OCI-LY3 (cell line): ENCODE results near the gene ARSI.

Experiments
- H2AFZ ChIP-seq: fragments of 200-600, 300-600 bp; shearing (Covaris generic); 2 replicates; pipeline ENCODE4 v1.6.0; 2014; ENCODE audit warnings: antibody characterized with exemption, low read depth, low read length
- H3K27ac ChIP-seq: fragments of 200-600, 300-600 bp; sonication (generic); 2 replicates; pipeline ENCODE4 v1.5.1; 2014; ENCODE audit warnings: mild to moderate bottlenecking, low read length, moderate library complexity, mixed read lengths
- H3K27me3 ChIP-seq: fragments of 200-600, 300-600 bp; sonication (generic); 2 replicates; pipeline ENCODE4 v1.6.1; 2014; ENCODE audit warnings: low read depth, low read length, mixed read lengths
- H3K36me3 ChIP-seq: fragments of 200-600, 300-600 bp; sonication (generic); replicated peaks from 2 replicates; pipeline ENCODE3; 2014; ENCODE audit warnings: low read depth, low read length, mixed read lengths
- H3K4me1 ChIP-seq: fragments of 300-600, 200-600 bp; sonication (generic); 2 replicates; pipeline ENCODE4 v1.6.1; 2014; ENCODE audit warnings: low read length, mixed read lengths
- H3K4me2 ChIP-seq: fragments of 200-600, 300-600 bp; sonication (generic); 2 replicates; pipeline ENCODE4 v1.6.1; 2014; ENCODE audit warnings: low read length, mixed read lengths
- H3K4me3 ChIP-seq: fragments of 300-600, 200-600 bp; sonication (generic); 2 replicates; pipeline ENCODE4 v1.5.1; 2014; ENCODE audit warnings: antibody characterized with exemption, mild to moderate bottlenecking, low read length, moderate library complexity
- H3K79me2 ChIP-seq: fragments of 300-600, 200-600 bp; shearing (Covaris generic); 2 replicates; pipeline ENCODE4 v1.6.1; 2014; ENCODE audit warnings: mild to moderate bottlenecking, low read length, mixed read lengths
- H3K9ac ChIP-seq: fragments of 300-600, 200-600 bp; shearing (Covaris generic); 2 replicates; pipeline ENCODE4 v1.6.0; 2014; ENCODE audit warnings: mild to moderate bottlenecking, low read length, moderate library complexity
- H3K9me3 ChIP-seq: fragments of 200-600, 300-600 bp; shearing (Covaris generic); 2 replicates; pipeline ENCODE4 v1.6.1; 2014; ENCODE audit warnings: low read length, mixed read lengths; ENCODE audit not compliant: insufficient read depth
- H4K20me1 ChIP-seq: fragments of 200-600, 300-600 bp; sonication (generic); 2 replicates; pipeline ENCODE4 v1.6.1; 2016; ENCODE audit warnings: low read length, mixed read lengths; ENCODE audit not compliant: insufficient read depth
- CTCF ChIP-seq: fragments of 200-600, 300-600 bp; sonication (generic); IDR thresholded peaks from 2 replicates; pipeline ENCODE4 v1.5.1; 2014; ENCODE audit warnings: antibody characterized with exemption, low read length, low read depth
- EZH2phosphoT487 ChIP-seq: fragments of 200-600 bp; shearing (Covaris generic); IDR thresholded peaks from 2 replicates; pipeline ENCODE4 v1.6.1; 2018; ENCODE audit warnings: antibody characterized with exemption, mixed run types, low read depth

ARSI gene

GRCh38 chr5:150254363-150254762, 48.3 kb downstream of the ARSI start:
- H3K4me2 ChIP-seq, result no peak overlapping the region
- no peaks in the 10 kb centered on the region for H3K9me3 ChIP-seq
- no peak overlapping the region for H3K9ac ChIP-seq
- H3K4me3 ChIP-seq, result no peak overlapping the region
- no peaks in the 10 kb centered on the region for H4K20me1 ChIP-seq
- TF ChIP-seq EZH2phosphoT487 (no peak), CTCF (no peak)
- H2AFZ ChIP-seq, result no peak overlapping the region
- H3K27ac ChIP-seq, result no peak overlapping the region
- no peaks in the 10 kb centered on the region for H3K79me2 ChIP-seq
- no peaks in the 10 kb centered on the region for H3K27me3 ChIP-seq
- H3K4me1 ChIP-seq, result no peaks in the 10 kb centered on the region
- no peaks in the 10 kb centered on the region for H3K36me3 ChIP-seq

GRCh38 chr5:150253416-150254208, 49.1 kb downstream of the ARSI start:
- Histone ChIP-seq H3K27me3 (no peaks in the 10 kb centered on the region), H3K9ac (no peak overlapping the region), H3K4me3 (no peak overlapping the region)

GRCh38 chr5:150252489-150252888, 50.2 kb downstream of the ARSI start:
- Histone ChIP-seq H3K27me3 (no peaks in the 10 kb centered on the region), H2AFZ (no peak overlapping the region), H3K79me2 (no peaks in the 10 kb centered on the region), H3K9ac (no peak overlapping the region), H3K27ac (no peak overlapping the region), H4K20me1 (no peaks in the 10 kb centered on the region), H3K9me3 (no peaks in the 10 kb centered on the region), H3K4me1 (no peaks in the 10 kb centered on the region), H3K36me3 (no peaks in the 10 kb centered on the region), H3K4me3 (no peak overlapping the region), H3K4me2 (no peak overlapping the region)
- TF ChIP-seq EZH2phosphoT487, result no peak
- no peak for TF ChIP-seq CTCF

More at GRCh38 chr5:150253416-150254208, 49.1 kb downstream of the ARSI start:
- Histone ChIP-seq H3K27ac (no peak overlapping the region), H3K9me3 (no peaks in the 10 kb centered on the region), H3K4me2 (no peak overlapping the region), H4K20me1 (no peaks in the 10 kb centered on the region), H3K79me2 (no peaks in the 10 kb centered on the region), H2AFZ (no peak overlapping the region), H3K36me3 (no peaks in the 10 kb centered on the region), H3K4me1 (no peaks in the 10 kb centered on the region)
- TF ChIP-seq CTCF (no peak), EZH2phosphoT487 (no peak)

- Histone ChIP-seq H3K9me3 (no peaks in the 10 kb centered on the region), H4K20me1 (no peaks in the 10 kb centered on the region), H3K36me3 (no peaks in the 10 kb centered on the region), H3K4me3 (no peak overlapping the region), H3K4me1 (no peaks in the 10 kb centered on the region), H3K27me3 (no peaks in the 10 kb centered on the region), H3K79me2 (no peaks in the 10 kb centered on the region), H3K4me2 (no peak overlapping the region), H2AFZ (no peak overlapping the region), H3K9ac (no peak overlapping the region), H3K27ac (no peak overlapping the region)
- TF ChIP-seq EZH2phosphoT487 (no peak), CTCF (no peak)
Measured at GRCh38 chr5:150251504-150251903, 51.2 kb downstream of the ARSI start.
